Mucosa of stomach (tissue), 1 donor: ENCODE measurements around the gene MOB3B.
"Not testable (repeated sequence)": the region's sequence is repeated elsewhere in the genome, so short reads cannot be mapped to it uniquely, and the experiment has no call there.

ENCODE experiments used
- H3K27me3 ChIP-seq: one replicate; pipeline ENCODE4 v1.7.0; 2013; ENCODE audit warnings: mild to moderate bottlenecking, low read length; ENCODE audit not compliant: control insufficient read depth, insufficient read depth
- H3K36me3 ChIP-seq: one replicate; pipeline ENCODE4 v1.7.0; 2013; ENCODE audit warnings: low read length; ENCODE audit not compliant: control insufficient read depth, insufficient read depth
- H3K4me1 ChIP-seq: one replicate; pipeline ENCODE4 v1.7.0; 2013; ENCODE audit warnings: mild to moderate bottlenecking, low read length; ENCODE audit not compliant: control insufficient read depth, insufficient read depth
- H3K4me3 ChIP-seq: one replicate; pipeline ENCODE4 v1.7.0; 2013; ENCODE audit warnings: low read length
- H3K9ac ChIP-seq: one replicate; pipeline ENCODE4 v1.7.0; 2013; ENCODE audit warnings: mild to moderate bottlenecking, low read length, moderate library complexity
- H3K9me3 ChIP-seq: one replicate; pipeline ENCODE4 v1.7.0; 2013; ENCODE audit warnings: mild to moderate bottlenecking, low read length, moderate library complexity; ENCODE audit not compliant: control insufficient read depth
- donor health status: Pancreatic carcinoma.

Gene MOB3B

GRCh38 chr9:27504259-27504658, 25.4 kb downstream of the MOB3B start:
- H3K36me3 ChIP-seq = no peaks in the 10 kb centered on the region
- H3K9ac ChIP-seq = no peak overlapping the region
- H3K9me3 ChIP-seq = no peaks in the 10 kb centered on the region
- H3K4me1 ChIP-seq = no peaks in the 10 kb centered on the region
- no peaks in the 10 kb centered on the region for H3K27me3 ChIP-seq
- H3K4me3 ChIP-seq = no peak overlapping the region

- H3K27me3 ChIP-seq = no peaks in the 10 kb centered on the region
- no peaks in the 10 kb centered on the region for H3K4me1 ChIP-seq
- H3K9ac ChIP-seq = no peak overlapping the region
- H3K9me3 ChIP-seq = no peaks in the 10 kb centered on the region
- H3K36me3 ChIP-seq = no peaks in the 10 kb centered on the region
- H3K4me3 ChIP-seq = no peak overlapping the region
These were observed 26.0 kb downstream of the MOB3B start for GRCh38 chr9:27503623-27504022.

GRCh38 chr9:27500902-27501301, 28.7 kb downstream of the MOB3B start:
- not testable (repeated sequence) for H3K36me3 ChIP-seq, H3K9ac ChIP-seq, H3K27me3 ChIP-seq, H3K4me1 ChIP-seq, H3K9me3 ChIP-seq, H3K4me3 ChIP-seq

DNA sequence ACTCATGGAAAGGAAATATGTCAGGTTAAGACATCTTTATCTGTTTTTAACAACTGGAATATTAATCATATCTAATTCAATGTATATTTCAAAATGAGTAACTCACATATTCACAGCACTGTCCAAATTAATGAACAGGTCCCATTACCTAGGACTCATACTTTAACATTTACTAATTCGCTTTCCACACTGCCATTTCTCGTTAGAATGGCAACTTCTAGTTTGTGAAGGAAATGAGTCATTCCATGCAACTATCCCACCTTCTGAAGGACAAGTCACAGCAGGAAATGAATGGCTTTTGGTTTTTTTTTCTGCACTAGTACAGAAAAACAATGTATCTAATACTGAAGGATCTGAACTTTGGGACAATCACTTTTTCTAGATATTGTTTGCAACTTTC, 30.2 kb downstream of the MOB3B start:
- Histone ChIP-seq H3K36me3 (no peaks in the 10 kb centered on the region), H3K4me1 (peaks cover 4% of the 10 kb centered on the region), H3K4me3 (no peak overlapping the region), H3K27me3 (no peaks in the 10 kb centered on the region), H3K9ac (no peak overlapping the region), H3K9me3 (no peaks in the 10 kb centered on the region)

DNA sequence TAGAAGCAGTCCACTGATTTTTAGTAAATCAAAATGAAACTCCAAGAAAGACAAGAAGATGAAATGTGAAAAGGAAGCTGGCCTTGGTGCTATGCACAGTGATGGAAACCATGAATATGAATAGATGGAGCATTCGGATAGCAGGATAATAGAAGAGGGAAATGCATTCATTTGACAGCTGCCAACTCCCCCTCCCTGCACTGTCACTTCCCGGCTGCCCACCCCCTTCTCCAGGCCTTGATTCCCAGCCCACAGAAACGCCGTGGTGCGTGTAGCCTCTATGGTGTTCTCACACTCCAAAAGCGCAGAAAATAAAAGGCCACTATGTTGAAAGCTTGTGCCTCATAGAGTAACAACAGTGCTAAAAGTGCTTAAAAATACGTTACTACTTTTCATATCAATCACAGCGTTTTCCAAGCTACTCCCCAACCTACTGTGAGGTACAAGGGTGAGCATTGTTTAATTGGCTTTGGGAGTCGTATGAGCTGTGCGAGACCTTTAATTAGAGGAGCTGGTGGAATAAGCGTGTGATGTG, 31.7 kb downstream of the MOB3B start:
- H3K4me1 ChIP-seq = peaks cover 4% of the 10 kb centered on the region
- H3K9ac ChIP-seq = no peak overlapping the region
- H3K36me3 ChIP-seq = no peaks in the 10 kb centered on the region
- no peaks in the 10 kb centered on the region for H3K9me3 ChIP-seq
- no peak overlapping the region for H3K4me3 ChIP-seq
- no peaks in the 10 kb centered on the region for H3K27me3 ChIP-seq

- H3K27me3 ChIP-seq = no peaks in the 10 kb centered on the region
- H3K9me3 ChIP-seq = no peaks in the 10 kb centered on the region
- no peaks in the 10 kb centered on the region for H3K36me3 ChIP-seq
- H3K4me1 ChIP-seq = peaks cover 4% of the 10 kb centered on the region
- no peak overlapping the region for H3K9ac ChIP-seq
- no peak overlapping the region for H3K4me3 ChIP-seq
These were observed 33.5 kb downstream of the MOB3B start for GRCh38 chr9:27496135-27496504.

DNA sequence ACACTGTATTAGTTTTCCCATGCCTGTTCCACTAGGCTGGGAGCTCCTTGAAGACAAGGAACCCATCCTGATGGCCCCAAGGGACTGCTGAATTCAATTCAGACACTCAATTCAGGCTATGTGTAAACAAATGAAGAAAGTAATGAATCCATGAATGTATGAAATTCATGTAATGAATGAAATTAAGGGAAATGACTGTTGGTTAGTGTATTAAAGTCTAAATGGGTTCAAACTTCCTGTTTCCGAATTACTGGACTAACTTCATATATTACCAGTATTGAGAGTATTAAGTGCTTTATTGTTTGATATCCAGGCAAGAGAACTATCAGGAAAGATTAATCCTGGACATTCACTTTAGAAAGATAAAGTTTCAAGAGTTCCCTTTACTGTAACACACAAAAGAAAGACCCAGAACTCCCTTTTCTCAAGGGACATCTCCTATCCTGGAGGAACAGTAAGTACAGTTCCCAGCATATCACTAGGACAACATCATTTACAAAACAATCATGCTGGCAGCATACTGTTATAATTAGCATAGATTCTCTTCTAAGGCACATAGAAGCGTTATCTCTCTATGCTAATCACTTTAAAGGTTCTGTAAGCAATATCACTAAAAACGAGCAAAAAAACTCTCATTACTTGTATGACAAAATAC, 34.0 kb downstream of the MOB3B start:
- Histone ChIP-seq H3K36me3 (no peaks in the 10 kb centered on the region), H3K4me3 (no peak overlapping the region), H3K4me1 (peaks cover 4% of the 10 kb centered on the region), H3K9me3 (no peaks in the 10 kb centered on the region), H3K27me3 (no peaks in the 10 kb centered on the region), H3K9ac (no peak overlapping the region)

DNA sequence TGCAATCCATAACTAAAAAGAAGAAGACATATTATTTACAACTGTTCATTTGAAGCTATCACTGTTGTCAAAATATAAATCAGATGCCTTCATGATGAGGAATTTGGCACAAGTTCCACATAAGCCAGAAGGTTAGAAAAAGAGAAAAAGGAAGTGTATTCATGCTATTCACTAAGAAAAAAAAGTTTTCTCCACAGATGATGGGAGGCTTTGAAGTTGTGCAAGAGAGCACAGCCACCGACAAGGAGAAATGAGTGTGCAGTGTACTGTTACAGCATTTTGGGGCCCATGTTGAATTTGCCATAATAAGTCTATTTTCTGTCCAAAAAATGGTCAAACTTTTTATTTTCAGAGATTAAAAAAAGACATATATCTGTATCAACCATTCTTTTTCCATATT, 38.5 kb downstream of the MOB3B start:
- no peak overlapping the region for H3K9ac ChIP-seq

GRCh38 chr9:27489087-27489876, 40.3 kb downstream of the MOB3B start:
- H3K36me3 ChIP-seq = no peaks in the 10 kb centered on the region

More for the DNA sequence above, 38.5 kb downstream of the MOB3B start:
- Histone ChIP-seq H3K4me3 (no peak overlapping the region), H3K9me3 (no peaks in the 10 kb centered on the region), H3K27me3 (no peaks in the 10 kb centered on the region), H3K4me1 (peaks cover 4% of the 10 kb centered on the region), H3K36me3 (no peaks in the 10 kb centered on the region)

DNA sequence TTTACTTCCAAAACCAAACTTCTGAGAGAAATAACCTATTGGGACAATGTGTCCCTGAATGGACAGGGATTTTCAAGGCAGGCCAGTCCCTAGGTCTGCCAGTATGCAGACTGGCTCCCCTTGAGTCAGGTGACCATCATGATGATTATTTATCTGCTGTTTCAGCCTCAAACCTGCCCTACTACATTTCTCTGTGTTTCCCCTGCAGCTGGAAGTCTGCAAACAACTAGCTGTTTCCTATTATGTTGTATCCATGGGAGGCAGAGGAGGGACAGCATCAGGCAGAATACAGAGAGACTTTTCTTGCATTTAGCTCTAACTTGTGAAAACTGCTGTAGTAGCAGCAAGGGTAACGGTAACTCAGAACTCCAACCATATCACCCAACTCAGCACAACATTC, 41.7 kb downstream of the MOB3B start:
- no peaks in the 10 kb centered on the region for H3K9me3 ChIP-seq
- H3K4me1 ChIP-seq = no peaks in the 10 kb centered on the region
- no peaks in the 10 kb centered on the region for H3K36me3 ChIP-seq
- H3K9ac ChIP-seq = no peak overlapping the region
- no peak overlapping the region for H3K4me3 ChIP-seq
- H3K27me3 ChIP-seq = no peaks in the 10 kb centered on the region

More at GRCh38 chr9:27489087-27489876, 40.3 kb downstream of the MOB3B start:
- Histone ChIP-seq H3K9me3 (no peaks in the 10 kb centered on the region), H3K27me3 (no peaks in the 10 kb centered on the region), H3K4me1 (no peaks in the 10 kb centered on the region), H3K9ac (no peak overlapping the region), H3K4me3 (no peak overlapping the region)

GRCh38 chr9:27487128-27487640, 42.4 kb downstream of the MOB3B start:
- no peak overlapping the region for H3K9ac ChIP-seq
- H3K36me3 ChIP-seq = no peaks in the 10 kb centered on the region
- H3K4me3 ChIP-seq = no peak overlapping the region
- no peaks in the 10 kb centered on the region for H3K27me3 ChIP-seq
- H3K9me3 ChIP-seq = no peaks in the 10 kb centered on the region
- no peaks in the 10 kb centered on the region for H3K4me1 ChIP-seq

DNA sequence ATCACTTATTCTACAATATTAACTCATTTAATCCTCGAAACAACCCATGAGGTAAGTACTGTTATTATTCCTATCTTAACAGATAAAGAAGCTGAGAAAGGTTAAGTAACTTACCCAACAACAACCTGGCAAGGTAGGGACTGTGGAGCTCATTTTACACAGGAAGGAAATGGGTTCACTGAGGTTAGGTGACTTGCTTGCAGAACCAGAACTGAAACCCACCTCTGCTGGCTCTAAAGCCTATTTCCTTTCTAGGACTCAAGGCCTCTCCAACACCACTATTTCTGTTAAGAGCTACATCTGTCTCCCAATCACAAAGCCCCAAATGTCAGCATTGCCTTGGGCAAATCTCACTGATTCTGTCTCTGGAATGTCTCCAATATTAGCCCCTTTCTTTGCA, 44.5 kb downstream of the MOB3B start:
- Histone ChIP-seq H3K4me3 (no peak overlapping the region), H3K27me3 (no peaks in the 10 kb centered on the region), H3K36me3 (no peaks in the 10 kb centered on the region), H3K4me1 (no peaks in the 10 kb centered on the region), H3K9me3 (no peaks in the 10 kb centered on the region), H3K9ac (no peak overlapping the region)
